H1 (cell line): Measurements from ENCODE around the gene ARHGEF4. TPM values are rescaled to one million over a fixed set of nuclear protein-coding genes. Genes with fewer than 3 reads are reported as not detected.
A peak's percentile ranks its signal among the peaks of the same experiment; 100 is the strongest.

Experiments
- CTCF ChIA-PET: fragments of 300-600 bp; sonication (Branson Sonifier 250); formaldehyde crosslinking; loops from one replicate; lab custom pipeline; 2021; ENCODE audit not compliant: partially characterized antibody; lab: Charles Lee
- POLR2A ChIA-PET: fragments of 300-600 bp; sonication (Branson Sonifier 250); formaldehyde crosslinking; loops from one replicate; lab custom pipeline; 2021; ENCODE audit warnings: inconsistent platforms; ENCODE audit not compliant: partially characterized antibody; lab: Charles Lee
- DNase-seq, 2 experiments: peaks; one replicate each; pipeline versions ENCODE4 v3.0.0 to v3.0.0-alpha.2; 2010 to 2022; ENCODE audit warnings: low spot score in 2 of 2, low read depth in 1 of 2, mixed read lengths in 1 of 2
- FAIRE-seq: peaks from 2 replicates; lab custom pipeline; 2011; peaks lifted over from hg19 to GRCh38; lab: Jason Lieb, UNC
- H2AFZ ChIP-seq: 2 replicates; pipeline ENCODE4 v1.8.1; 2012; ENCODE audit warnings: low read length, inconsistent platforms
- H2AK5ac ChIP-seq: 2 replicates; pipeline ENCODE4 v1.6.1; 2013; ENCODE audit warnings: low read depth, low read length
- H2BK120ac ChIP-seq: replicated peaks from 2 replicates; pipeline ENCODE3; 2013; ENCODE audit warnings: low read depth, low read length, inconsistent platforms
- H2BK12ac ChIP-seq: 2 replicates; pipeline ENCODE4 v1.6.1; 2013; ENCODE audit warnings: low read depth, low read length
- H2BK15ac ChIP-seq: 2 replicates; pipeline ENCODE4 v1.6.1; 2013; ENCODE audit warnings: low read length
- H2BK20ac ChIP-seq: 2 replicates; pipeline ENCODE4 v1.6.1; 2013; ENCODE audit warnings: low read length
- H2BK5ac ChIP-seq: 2 replicates; pipeline ENCODE4 v1.6.1; 2013; ENCODE audit warnings: low read depth, low read length
- H3K14ac ChIP-seq: 2 replicates; pipeline ENCODE4 v1.6.1; 2013; ENCODE audit warnings: inconsistent platforms; ENCODE audit not compliant: insufficient read length
- H3K18ac ChIP-seq: 2 replicates; pipeline ENCODE4 v1.6.1; 2013; ENCODE audit warnings: low read length; ENCODE audit errors: extremely low read depth
- H3K23ac ChIP-seq: 2 replicates; pipeline ENCODE4 v1.6.1; 2013; ENCODE audit warnings: inconsistent platforms; ENCODE audit not compliant: insufficient read length
- H3K23me2 ChIP-seq: 2 replicates; pipeline ENCODE4 v1.6.1; 2013; ENCODE audit warnings: low read depth, low read length
- H3K27ac ChIP-seq: 2 replicates; pipeline ENCODE4 v1.6.1; 2011; ENCODE audit warnings: low read depth, low read length, inconsistent platforms
- H3K27me3 ChIP-seq, 4 experiments: replicated peaks in 1 of 4; 1 replicate in 1 of 4; 2 replicates in 3 of 4; pipeline versions ENCODE4 v1.6.1 to v1.8.1; 2011 to 2013; ENCODE audit warnings: low read length in 3 of 4, mild to moderate bottlenecking in 3 of 4, inconsistent platforms in 2 of 4, mixed read lengths in 2 of 4, moderate library complexity in 1 of 4; ENCODE audit not compliant: control insufficient read depth in 3 of 4, insufficient read depth in 3 of 4; ENCODE audit errors: extremely low read depth in 1 of 4
- H3K36me3 ChIP-seq, 4 experiments: 2 replicates each; pipeline versions ENCODE4 v1.6.1 to v1.8.1; 2011 to 2013; ENCODE audit warnings: mild to moderate bottlenecking in 4 of 4, low read length in 3 of 4, moderate library complexity in 2 of 4, control low read depth in 1 of 4, inconsistent platforms in 1 of 4; ENCODE audit not compliant: insufficient read depth in 4 of 4, control insufficient read depth in 2 of 4
- H3K4ac ChIP-seq: replicated peaks from 2 replicates; pipeline ENCODE3; 2013; ENCODE audit warnings: low read length, low read depth, mixed read lengths, inconsistent platforms; ENCODE audit not compliant: insufficient read length
- H3K4me1 ChIP-seq, 4 experiments: replicated peaks in 1 of 4; 1 replicate in 1 of 4; 2 replicates in 3 of 4; pipeline versions ENCODE4 v1.6.1 to v1.8.1; 2011 to 2013; ENCODE audit warnings: low read length in 3 of 4, inconsistent platforms in 2 of 4, mixed read lengths in 1 of 4; ENCODE audit not compliant: insufficient read depth in 4 of 4, control insufficient read depth in 3 of 4
- H3K4me2 ChIP-seq, 2 experiments: 2 replicates each; pipeline versions ENCODE4 v1.6.1 to v1.8.1; 2011 to 2013; ENCODE audit warnings: low read depth in 2 of 2, low read length in 2 of 2, control low read depth in 1 of 2, inconsistent platforms in 1 of 2, mild to moderate bottlenecking in 1 of 2; ENCODE audit not compliant: insufficient read depth in 1 of 2
- H3K4me3 ChIP-seq, 4 experiments: fragments of 200-600, 300-600 bp in 1 of 4; sonication (generic), shearing (Covaris generic), sonication (Bioruptor Twin) in 1 of 4; 2 replicates each; pipeline versions ENCODE4 v1.5.1 to v1.8.1; 2011 to 2016; ENCODE audit warnings: low read length in 4 of 4, low read depth in 3 of 4, control low read depth in 2 of 4, inconsistent platforms in 2 of 4, mild to moderate bottlenecking in 2 of 4, mixed read lengths in 1 of 4, moderate library complexity in 1 of 4; ENCODE audit not compliant: insufficient read depth in 2 of 4; ENCODE audit errors: extremely low read depth in 1 of 4
- H3K56ac ChIP-seq: replicated peaks from 2 replicates; pipeline ENCODE3; 2013; ENCODE audit warnings: low read depth, mild to moderate bottlenecking, mixed read lengths, low read length, inconsistent platforms; ENCODE audit not compliant: insufficient read length
- H3K79me1 ChIP-seq: 2 replicates; pipeline ENCODE4 v1.6.1; 2013; ENCODE audit warnings: low read depth, low read length, control low read depth
- H3K79me2 ChIP-seq, 2 experiments: 2 replicates each; pipeline versions ENCODE4 v1.6.1 to v1.8.1; 2012 to 2013; ENCODE audit warnings: low read length in 2 of 2, mild to moderate bottlenecking in 2 of 2, inconsistent platforms in 1 of 2; ENCODE audit not compliant: insufficient read depth in 2 of 2, control insufficient read depth in 1 of 2
- H3K9ac ChIP-seq, 4 experiments: replicated peaks in 1 of 4; 1 replicate in 1 of 4; 2 replicates in 3 of 4; pipeline versions ENCODE4 v1.6.1 to v1.8.1; 2011 to 2013; ENCODE audit warnings: low read depth in 3 of 4, low read length in 3 of 4, control low read depth in 2 of 4, mild to moderate bottlenecking in 2 of 4, moderate library complexity in 2 of 4, inconsistent platforms in 1 of 4; ENCODE audit errors: extremely low read depth in 1 of 4
- H3K9me3 ChIP-seq, 2 experiments: 2 replicates each; pipeline versions ENCODE4 v1.6.1 to v1.8.1; 2012 to 2013; ENCODE audit warnings: mild to moderate bottlenecking in 2 of 2, moderate library complexity in 2 of 2, control low read depth in 1 of 2, inconsistent platforms in 1 of 2, low read depth in 1 of 2, low read length in 1 of 2, mixed read lengths in 1 of 2; ENCODE audit not compliant: insufficient read depth in 2 of 2
- H4K20me1 ChIP-seq, 2 experiments: replicated peaks in 1 of 2; 2 replicates each; pipeline versions ENCODE3 to v1.8.1; 2011 to 2013; ENCODE audit warnings: inconsistent platforms in 2 of 2, low read length in 2 of 2, mild to moderate bottlenecking in 1 of 2; ENCODE audit not compliant: insufficient read depth in 2 of 2, control insufficient read depth in 1 of 2
- H4K5ac ChIP-seq: 2 replicates; pipeline ENCODE4 v1.6.1; 2013; ENCODE audit warnings: low read length, low read depth, mixed read lengths, inconsistent platforms; ENCODE audit not compliant: insufficient read length
- H4K8ac ChIP-seq: 2 replicates; pipeline ENCODE4 v1.8.0; 2013; ENCODE audit warnings: mild to moderate bottlenecking, moderate library complexity, low read length, inconsistent platforms; ENCODE audit not compliant: insufficient read depth; ENCODE audit errors: extremely low read depth
- H4K91ac ChIP-seq: replicated peaks from 2 replicates; pipeline ENCODE3; 2013; ENCODE audit warnings: low read length, mixed read lengths, inconsistent platforms; ENCODE audit not compliant: insufficient read length
- CREB1 ChIP-seq: IDR thresholded peaks from 2 replicates; pipeline ENCODE4 v1.6.1; 2012; ENCODE audit warnings: inconsistent platforms
- CTCF ChIP-seq, 3 experiments: IDR thresholded peaks; 1 replicate in 2 of 3; 2 replicates in 1 of 3; pipeline versions ENCODE4 v1.5.1 to v1.6.1; 2011; ENCODE audit warnings: low read length in 3 of 3, mild to moderate bottlenecking in 3 of 3, inconsistent platforms in 2 of 3, low read depth in 1 of 3, moderate library complexity in 1 of 3; ENCODE audit not compliant: insufficient read depth in 1 of 3; ENCODE audit errors: control extremely low read depth in 1 of 3
- EGR1 ChIP-seq: IDR thresholded peaks from 2 replicates; pipeline ENCODE4 v1.6.1; 2011; ENCODE audit warnings: low read depth, low read length, borderline replicate concordance
- KDM1A ChIP-seq: fragments of 200-600, 300-600 bp; sonication (generic); IDR thresholded peaks from 2 replicates; pipeline ENCODE4 v1.7.1; 2016; ENCODE audit warnings: mild to moderate bottlenecking, low read length, borderline replicate concordance
- POLR2AphosphoS5 ChIP-seq: IDR thresholded peaks from 2 replicates; pipeline ENCODE4 v1.6.1; 2011; ENCODE audit warnings: low read depth, low read length
- RNF2 ChIP-seq: fragments of 200-900, 300-1000 bp; sonication (generic); IDR thresholded peaks from 2 replicates; pipeline ENCODE4 v1.7.1; 2016; ENCODE audit warnings: borderline replicate concordance, low read depth, mild to moderate bottlenecking, antibody characterized with exemption, low read length; ENCODE audit not compliant: poor library complexity, severe bottlenecking; ENCODE audit errors: missing control alignments
- SUZ12 ChIP-seq: fragments of 200-600 bp; sonication (generic); IDR thresholded peaks from 2 replicates; pipeline ENCODE4 v1.6.1; 2012; ENCODE audit warnings: mild to moderate bottlenecking, inconsistent platforms, low read length, moderate library complexity, mixed read lengths
- TBP ChIP-seq: IDR thresholded peaks from 2 replicates; pipeline ENCODE4 v1.6.1; 2011; ENCODE audit warnings: low read depth, low read length, improper control_type of control experiment
- ZNF274 ChIP-seq: IDR thresholded peaks from 2 replicates; pipeline ENCODE4 v1.7.0; 2012; ENCODE audit warnings: low read length, borderline replicate concordance; ENCODE audit errors: extremely low read depth
- whole genome bisulfite sequencing, 2 experiments: shearing (Covaris generic) in 1 of 2; methylation state at CpG; one replicate each; pipeline versions ENCODE4 v1.1.6 to v1.1.7; 2013 to 2015; ENCODE audit warnings: low lambda C conversion rate in 2 of 2, mixed read lengths in 2 of 2, inconsistent platforms in 1 of 2, low coverage in 1 of 2, missing lambda C conversion rate in 1 of 2; ENCODE audit not compliant: insufficient replicate concordance in 2 of 2, insufficient coverage in 1 of 2, insufficient read length in 1 of 2; ENCODE audit errors: extremely low coverage in 1 of 2, missing lambda C conversion rate in 1 of 2; 5-methylcytosine and 5-hydroxymethylcytosine counted together
- polyA plus RNA-seq, 7 experiments: library from polyadenylated mRNA; depleted of rRNA in 3 of 7; stranded (reverse) in 5 of 7; unstranded in 2 of 7; fragments of >200 nt in 5 of 7; fragments of 200-250 nt in 2 of 7; gene quantifications; 1 replicate in 5 of 7; 2 replicates in 1 of 7; 4 replicates in 1 of 7; pipeline versions ENCODE4 v1.2.1 to v1.2.3, GENCODE V29; 2011 to 2013; ENCODE audit warnings: missing spikeins in 2 of 7, mixed read lengths in 2 of 7
- total RNA-seq: library from RNA; stranded (reverse); fragmentation: NEBNext Ultra II Directional; extraction: Animal tissue kit (Norgen Biotek cat#: 25700); gene quantifications from 2 replicates; pipeline ENCODE4 v1.2.1, GENCODE V29; 2021
- TF ChIP-seq, protein P1 (sequence below): IDR thresholded peaks from 2 replicates; pipeline ENCODE4 v1.6.1; 2011; ENCODE audit warnings: low read depth, mild to moderate bottlenecking, low read length; ENCODE audit not compliant: insufficient read depth

Gene ARHGEF4
- total and polyA plus RNA-seq, 2 of the 8 experiments (the other 6 are each of a cell fraction or from before 2014, with no cell fraction given) = 10.6 to 14.6 TPM

DNA sequence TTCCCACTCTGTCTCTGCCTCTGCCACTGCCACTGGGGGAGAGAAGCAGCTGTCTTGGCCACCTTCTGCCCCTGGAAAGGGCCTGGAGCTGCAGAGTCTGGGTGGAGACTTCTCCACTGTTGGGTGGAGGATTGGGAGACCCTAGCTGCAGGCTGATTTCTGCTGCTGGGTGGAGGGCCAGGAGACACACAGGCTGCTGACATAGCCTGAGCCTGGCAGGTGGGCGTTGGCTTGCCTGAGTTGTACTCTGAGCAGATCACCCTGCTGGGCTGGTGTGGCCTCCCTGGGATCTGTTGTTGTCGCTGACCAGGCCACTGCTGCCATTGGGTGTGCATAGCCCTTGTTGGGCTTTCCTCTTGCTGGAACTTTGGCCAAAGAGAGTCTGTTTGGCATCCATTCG is 64.3 kb downstream of the ARHGEF4 start:
- no peak overlapping the region for H3K14ac ChIP-seq
- H3K4me2 ChIP-seq = no peak overlapping the region
- DNase-seq (peak in 1 of 2 experiments; percentile 43), FAIRE-seq (no peak)
- no peaks in the 10 kb centered on the region for H3K36me3 ChIP-seq
- peak overlapping the region; percentile 30 for H3K56ac ChIP-seq
- H3K4me3 ChIP-seq = no peak overlapping the region
- H3K27me3 ChIP-seq = no peaks in the 10 kb centered on the region
- ChIA-PET POLR2A (no interaction called here), CTCF (interaction anchor here (1.0 to 1.4 kb wide), 5 partner anchors 10 to 29 kb away, joined by 3 to 4 read pairs (median 3); no protein-coding TSS in a partner anchor)
- H4K5ac ChIP-seq = peak overlapping the region; percentile 10
- WGBS, 2 experiments = 86% methylated on average over 3 of the region's 3 CpGs; no CpG with 5 or more reads in 1 of the 2 experiments
- peaks cover 0 to 2% of the 10 kb centered on the region in 2 experiments; a peak in 1 of 4 replicates for H3K9me3 ChIP-seq
- no peaks in the 10 kb centered on the region; the same call in 1 of the 2 replicates for H3K23me2 ChIP-seq
- no peak overlapping the region for H2BK12ac ChIP-seq
- H4K20me1 ChIP-seq = no peaks in the 10 kb centered on the region
- no peak overlapping the region for H3K9ac ChIP-seq
- H2AK5ac ChIP-seq = no peak overlapping the region; the same call in 1 of the 2 replicates
- no peaks in the 10 kb centered on the region; the same call in 1 of the 2 replicates for H3K79me1 ChIP-seq
- no peaks in the 10 kb centered on the region for H3K79me2 ChIP-seq
- H2BK120ac ChIP-seq = no peak overlapping the region
- H3K4me1 ChIP-seq = peaks cover 13 to 27% (median 17%) of the 10 kb centered on the region in 4 experiments
- H2BK20ac ChIP-seq = no peak overlapping the region
- H3K18ac ChIP-seq = no peak overlapping the region; the same call in 1 of the 2 replicates
- H2BK15ac ChIP-seq = no peak overlapping the region
- no peak overlapping the region for H2AFZ ChIP-seq
- H4K8ac ChIP-seq = no peak overlapping the region; the same call in 1 of the 2 replicates
- H3K27ac ChIP-seq = no peak overlapping the region
- H4K91ac ChIP-seq = no peak overlapping the region
- H3K4ac ChIP-seq = no peak overlapping the region
- no peak overlapping the region for H2BK5ac ChIP-seq
- H3K23ac ChIP-seq = no peak overlapping the region
- TF ChIP-seq ZNF274 (no peak), RNF2 (no peak), POLR2AphosphoS5 (no peak), SUZ12 (no peak), EGR1 (no peak), CTCF (IDR thresholded peaks at IDR 0.05; ENCODE audit: control extremely low read depth in 1 of 3, insufficient read depth in 1 of 3, low read depth in 1 of 3, low read length in 3 of 3) (no peak), TBP (no peak), CREB1 (no peak), KDM1A (no peak)
- TF ChIP-seq, protein P1, sequence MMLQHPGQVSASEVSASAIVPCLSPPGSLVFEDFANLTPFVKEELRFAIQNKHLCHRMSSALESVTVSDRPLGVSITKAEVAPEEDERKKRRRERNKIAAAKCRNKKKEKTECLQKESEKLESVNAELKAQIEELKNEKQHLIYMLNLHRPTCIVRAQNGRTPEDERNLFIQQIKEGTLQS = no peak
